Astrocyte (in vitro differentiated cells and primary cell): Measurements from ENCODE around the gene DSG3.

ENCODE experiments used
- EZH2 ChIP-seq: IDR thresholded peaks from 2 replicates; pipeline ENCODE4 v1.6.1; 2012; ENCODE audit warnings: mild to moderate bottlenecking, low read length, inconsistent platforms; ENCODE audit not compliant: insufficient read depth
- TF ChIP-seq, protein P1 (sequence below): IDR thresholded peaks from 2 replicates; pipeline ENCODE4 v1.5.1; 2011; ENCODE audit warnings: low read depth, mild to moderate bottlenecking, inconsistent platforms, low read length, moderate library complexity; ENCODE audit not compliant: insufficient read depth

DNA sequence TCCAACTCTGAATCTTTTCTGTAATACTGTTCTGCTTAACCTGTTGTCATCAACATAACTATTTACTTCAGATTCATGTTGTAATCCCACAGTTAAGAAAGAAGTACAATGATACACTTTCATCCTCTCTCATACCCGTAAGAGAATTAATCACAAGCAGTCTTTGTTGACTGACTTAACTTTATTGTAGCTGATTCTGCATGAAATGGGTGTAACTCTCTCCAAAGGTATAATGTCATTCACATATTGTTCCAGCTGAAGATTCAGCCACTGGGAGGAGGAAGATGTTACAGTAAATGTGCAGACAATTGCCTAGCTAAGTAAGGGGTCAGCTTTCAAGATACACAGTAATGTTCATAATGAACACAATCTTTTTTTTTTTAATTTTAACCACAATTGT is 36.9 kb downstream of the DSG3 start:
- TF ChIP-seq, protein P1, sequence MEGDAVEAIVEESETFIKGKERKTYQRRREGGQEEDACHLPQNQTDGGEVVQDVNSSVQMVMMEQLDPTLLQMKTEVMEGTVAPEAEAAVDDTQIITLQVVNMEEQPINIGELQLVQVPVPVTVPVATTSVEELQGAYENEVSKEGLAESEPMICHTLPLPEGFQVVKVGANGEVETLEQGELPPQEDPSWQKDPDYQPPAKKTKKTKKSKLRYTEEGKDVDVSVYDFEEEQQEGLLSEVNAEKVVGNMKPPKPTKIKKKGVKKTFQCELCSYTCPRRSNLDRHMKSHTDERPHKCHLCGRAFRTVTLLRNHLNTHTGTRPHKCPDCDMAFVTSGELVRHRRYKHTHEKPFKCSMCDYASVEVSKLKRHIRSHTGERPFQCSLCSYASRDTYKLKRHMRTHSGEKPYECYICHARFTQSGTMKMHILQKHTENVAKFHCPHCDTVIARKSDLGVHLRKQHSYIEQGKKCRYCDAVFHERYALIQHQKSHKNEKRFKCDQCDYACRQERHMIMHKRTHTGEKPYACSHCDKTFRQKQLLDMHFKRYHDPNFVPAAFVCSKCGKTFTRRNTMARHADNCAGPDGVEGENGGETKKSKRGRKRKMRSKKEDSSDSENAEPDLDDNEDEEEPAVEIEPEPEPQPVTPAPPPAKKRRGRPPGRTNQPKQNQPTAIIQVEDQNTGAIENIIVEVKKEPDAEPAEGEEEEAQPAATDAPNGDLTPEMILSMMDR, result no peak
- no peak for TF ChIP-seq EZH2
